Activated effector memory CD4-positive, alpha-beta T cell treated with Interleukin-2 at 50 U/mL for 16 hours (primary cell): ENCODE data around the gene SPACA4.

Source experiments
- DNase-seq: peaks from one replicate; pipeline ENCODE4 v3.0.0-alpha.2; 2020

The SPACA4 gene

DNA sequence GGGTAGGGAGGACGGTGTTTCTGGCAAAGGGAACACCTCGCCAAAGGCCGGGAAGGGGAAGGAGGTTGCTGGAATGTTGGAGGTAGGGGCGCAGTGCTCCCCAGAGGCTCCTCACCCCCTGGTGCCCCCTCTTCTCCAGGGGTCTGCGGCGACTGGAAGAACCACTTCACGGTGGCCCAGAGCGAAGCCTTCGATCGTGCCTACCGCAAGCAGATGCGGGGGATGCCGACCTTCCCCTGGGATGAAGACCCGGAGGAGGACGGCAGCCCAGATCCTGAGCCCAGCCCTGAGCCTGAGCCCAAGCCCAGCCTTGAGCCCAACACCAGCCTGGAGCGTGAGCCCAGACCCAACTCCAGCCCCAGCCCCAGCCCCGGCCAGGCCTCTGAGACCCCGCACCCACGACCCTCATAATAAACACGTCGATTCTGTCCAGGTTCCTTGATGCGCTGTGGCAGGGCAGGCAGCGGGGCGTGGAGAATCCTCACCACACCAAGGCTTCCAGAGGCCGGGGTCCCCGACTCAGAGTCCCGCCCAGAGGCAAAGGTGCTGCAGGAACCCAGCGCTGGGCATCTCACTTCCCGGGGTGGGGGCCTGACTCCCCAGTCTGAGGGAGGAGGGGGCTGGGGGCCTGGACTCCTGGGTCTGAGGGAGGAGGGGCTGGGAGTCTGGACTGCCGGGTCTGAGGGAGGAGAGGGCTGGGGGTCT lies 7.4 kb upstream of the SPACA4 start:
- DNase-seq, result no peak

DNA sequence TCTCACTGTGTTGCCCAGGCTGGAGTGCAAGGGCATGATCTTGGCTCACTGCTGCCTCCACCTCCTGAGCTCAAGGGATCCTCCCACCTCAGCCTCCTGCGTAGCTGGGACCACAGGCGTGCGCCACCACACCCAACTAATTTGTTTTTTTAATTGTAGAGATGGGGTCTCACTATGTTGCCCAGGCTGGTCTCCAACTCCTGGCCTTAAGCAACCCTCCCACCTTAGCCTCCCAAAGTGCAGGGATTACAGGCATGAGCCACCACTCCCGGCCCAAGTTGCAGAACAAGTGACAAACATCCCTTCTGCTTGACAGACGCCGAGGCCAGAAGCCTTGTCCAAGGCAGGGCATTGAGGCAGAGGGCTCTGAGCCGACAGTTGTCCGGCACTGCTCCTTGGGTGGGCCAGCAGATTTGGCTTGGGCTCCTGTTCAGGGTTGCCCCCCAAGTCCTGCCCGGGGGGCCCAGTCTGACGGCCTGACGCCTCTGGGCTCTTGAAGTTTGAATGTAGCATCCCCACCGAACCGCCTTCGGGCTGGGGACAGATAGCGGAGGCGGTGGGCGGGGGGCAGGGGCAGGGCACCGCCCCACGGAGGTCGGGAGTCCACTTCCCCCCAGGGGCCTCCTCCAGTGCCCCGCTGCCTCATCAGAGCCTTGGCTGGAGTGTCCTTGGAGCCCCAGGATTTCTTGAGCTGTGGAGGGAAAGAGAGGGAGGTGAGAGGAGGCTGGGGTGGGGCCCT lies 5.7 kb upstream of the SPACA4 start:
- no peak for DNase-seq

DNA sequence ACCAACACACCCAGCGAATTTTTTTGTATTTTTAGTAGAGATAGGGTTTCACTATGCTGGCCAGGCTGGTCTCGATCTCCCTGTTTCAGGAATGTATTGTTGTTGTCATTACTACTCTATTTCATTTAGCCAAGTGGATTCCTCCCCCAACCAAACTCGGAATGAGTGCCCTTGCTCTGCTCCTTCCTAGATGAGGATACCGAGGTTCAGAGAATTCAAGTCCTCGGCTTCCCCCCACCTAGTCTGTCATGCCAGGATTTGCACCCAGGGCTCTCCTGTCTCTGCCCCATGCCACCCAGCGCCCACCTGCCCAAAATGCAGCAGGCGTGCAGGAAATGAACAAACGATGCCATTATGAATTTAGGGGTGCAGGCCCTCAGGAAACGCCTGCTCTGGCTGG lies 3.5 kb upstream of the SPACA4 start:
- DNase-seq, result no peak

DNA sequence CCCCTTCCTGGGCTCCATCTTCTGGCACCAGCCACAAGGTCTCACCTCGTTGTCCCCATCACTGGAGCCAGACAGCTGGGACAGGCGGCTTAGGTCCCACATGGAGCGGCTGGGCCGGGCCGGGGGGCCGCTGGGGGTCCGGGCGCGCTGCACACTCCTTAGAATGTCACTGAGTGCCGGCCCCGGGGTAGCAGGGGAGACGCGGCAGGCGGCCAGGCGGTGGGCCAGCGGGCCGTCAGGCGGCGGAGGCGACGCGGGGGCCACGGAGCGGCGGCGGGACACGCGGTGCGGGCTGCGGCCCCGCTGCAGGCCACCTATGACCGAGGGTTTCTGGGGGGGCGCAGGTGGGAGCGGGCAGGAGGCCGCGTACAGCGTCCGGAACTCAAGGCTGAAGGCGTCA lies 3.1 kb upstream of the SPACA4 start:
- DNase-seq, result no peak

DNA sequence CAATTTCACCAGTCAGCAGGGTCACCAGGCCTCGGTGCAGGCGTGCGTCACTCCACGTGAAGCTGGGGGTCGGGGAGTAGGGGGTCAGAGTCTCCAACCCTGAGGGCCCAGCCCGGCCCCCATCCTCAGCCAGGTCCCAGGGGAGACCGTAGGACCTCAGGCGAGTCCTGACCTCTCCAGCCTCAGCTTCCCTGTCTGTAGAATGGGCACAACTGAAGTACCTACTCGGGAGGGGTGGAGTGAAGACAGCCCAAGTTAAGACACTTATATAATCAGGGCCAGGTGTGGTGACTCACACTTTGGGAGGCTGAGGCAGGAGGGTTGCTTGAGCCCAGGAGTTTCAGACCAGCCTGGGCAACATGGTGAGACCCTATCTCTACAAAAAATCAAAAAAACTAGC lies 2.7 kb upstream of the SPACA4 start:
- no peak for DNase-seq

DNA sequence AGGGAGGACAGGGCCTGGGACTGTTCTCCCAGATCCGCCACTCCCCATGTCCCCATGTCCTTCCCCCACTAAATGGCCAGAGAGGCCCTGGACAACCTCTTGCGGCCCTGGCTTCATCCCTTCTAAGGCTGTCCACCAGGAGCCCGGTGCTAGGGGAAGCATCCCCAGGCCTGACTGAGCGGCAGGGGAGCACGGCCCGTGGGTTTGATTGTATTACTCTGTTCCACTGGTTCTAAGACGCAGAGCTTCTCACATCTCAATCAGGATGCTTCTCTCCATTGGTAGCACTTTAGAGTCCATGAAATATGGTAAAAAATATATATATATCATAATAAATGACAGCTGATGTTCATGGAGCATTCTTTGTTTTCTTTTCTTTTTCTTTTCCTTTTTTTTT lies 815 bp downstream of the SPACA4 start:
- no peak for DNase-seq

DNA sequence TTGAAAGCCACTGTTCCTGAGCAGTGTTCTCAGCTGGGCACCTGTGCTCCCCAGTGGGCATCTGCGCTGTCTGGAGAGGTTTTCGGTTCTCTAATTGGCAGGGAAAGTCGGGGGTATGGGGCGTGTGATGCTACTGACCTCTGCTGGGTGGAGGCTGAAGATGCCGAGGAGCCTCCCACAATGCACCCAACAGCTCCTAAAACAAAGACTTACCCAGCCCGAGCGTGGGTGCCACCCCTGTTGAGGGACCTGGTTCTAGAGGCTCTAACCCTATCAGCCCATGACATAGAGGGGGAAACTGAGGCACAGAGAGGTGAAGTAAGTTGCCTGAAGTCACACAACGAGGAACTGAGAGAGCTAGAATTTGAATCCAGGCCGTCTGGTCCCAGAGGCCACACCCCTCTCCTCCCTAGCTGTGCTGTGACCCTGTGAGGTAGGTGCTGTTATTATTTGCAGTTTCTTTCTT lies 2.3 kb downstream of the SPACA4 start:
- DNase-seq, result peak; percentile 49

DNA sequence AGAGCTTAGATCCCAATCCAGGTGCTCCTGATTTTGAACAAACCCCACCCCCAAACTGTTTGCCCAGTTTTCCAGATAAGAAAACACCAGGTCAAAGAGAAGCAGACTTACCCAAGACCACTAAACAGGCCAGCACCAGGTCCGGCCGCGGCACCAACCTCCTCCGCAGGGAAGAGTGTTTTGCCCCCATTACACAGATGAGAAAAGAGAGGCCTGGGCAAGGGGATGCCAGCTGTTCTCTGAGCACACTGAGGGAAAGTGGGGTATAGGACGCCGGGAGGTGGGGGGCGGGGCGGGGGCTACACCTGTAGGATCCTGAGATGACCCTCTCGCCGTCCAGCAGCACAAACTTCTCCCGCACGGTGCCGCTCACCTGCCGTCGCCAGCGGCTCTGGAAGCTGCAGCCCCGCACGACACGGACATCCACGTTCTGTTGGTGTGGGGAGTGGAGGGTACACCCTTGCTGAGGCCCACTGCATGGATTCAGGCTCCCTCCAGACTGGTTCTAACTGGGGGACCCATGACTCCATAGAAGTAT lies 3.1 kb downstream of the SPACA4 start:
- DNase-seq, result no peak

- no peak for DNase-seq
These were observed 5.3 kb downstream of the SPACA4 start for GRCh38 chr19:48611872-48612271.

DNA sequence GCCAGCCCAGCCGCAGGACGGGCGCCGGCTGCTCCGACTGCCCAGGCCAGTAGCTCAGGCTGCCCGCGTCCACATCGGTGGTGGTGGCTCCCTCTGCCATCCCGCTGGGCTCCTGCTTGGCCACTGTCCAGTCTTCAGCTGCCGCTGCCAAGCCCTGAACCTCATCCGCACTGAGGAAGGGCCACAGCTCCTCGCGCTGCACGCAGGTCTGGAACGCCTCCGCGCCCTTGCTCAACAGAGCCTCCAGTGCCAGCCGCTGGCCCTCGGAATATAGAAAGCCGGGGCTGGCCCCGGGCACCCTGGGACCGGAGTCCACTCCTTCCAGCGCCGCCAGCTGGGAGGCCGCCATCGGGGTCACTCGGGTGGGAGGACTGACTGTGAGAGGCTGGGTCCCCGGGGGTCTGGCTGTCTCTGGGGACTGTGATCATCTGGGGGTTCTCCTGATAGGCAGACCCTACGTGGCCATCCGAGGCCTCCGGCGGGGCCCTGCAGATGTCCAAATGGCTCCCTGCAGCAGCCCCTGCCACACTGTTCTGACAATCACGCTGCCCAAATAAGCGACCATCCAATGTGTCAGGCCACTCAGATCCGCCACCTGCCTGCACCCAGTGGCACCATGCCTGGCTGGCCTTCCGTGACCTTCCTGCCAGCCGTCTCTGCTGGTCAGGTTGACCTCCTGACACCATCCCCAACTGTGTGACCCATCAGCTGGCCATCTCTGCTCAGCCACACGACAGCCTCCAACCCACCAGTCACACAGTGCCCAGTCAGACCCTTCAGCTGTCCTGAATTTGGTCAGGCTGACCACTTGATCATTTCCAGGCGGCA lies 6.7 kb downstream of the SPACA4 start:
- no peak for DNase-seq

DNA sequence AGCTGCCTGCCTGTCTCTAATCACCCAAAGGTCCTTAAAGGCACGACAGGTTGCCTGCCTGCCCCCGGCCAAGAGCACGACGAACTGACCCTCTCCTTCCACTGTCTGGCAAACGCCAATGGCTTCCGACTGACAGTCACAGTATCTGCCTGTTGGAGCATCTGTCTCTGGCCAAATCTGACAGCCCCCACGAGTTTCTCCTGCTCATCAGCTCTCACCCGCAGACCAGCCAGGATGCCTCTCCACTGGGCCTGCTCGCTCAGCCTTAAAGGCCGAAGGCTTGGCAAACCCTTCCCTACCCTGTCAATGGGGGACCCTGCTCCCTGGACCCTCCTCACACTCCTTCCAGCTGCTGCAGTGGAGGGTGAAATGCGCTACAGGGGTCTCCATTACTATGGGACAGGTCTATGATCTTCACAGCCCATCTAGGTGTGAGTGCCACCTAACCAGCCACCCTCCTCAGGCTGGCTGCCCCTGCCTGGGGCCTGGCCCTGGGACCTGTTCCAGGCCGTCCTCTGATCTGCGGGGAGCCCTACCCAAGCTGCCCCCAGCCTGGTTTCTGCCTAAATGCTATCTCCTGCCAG lies 7.4 kb downstream of the SPACA4 start:
- DNase-seq, result no peak

- no peak for DNase-seq
These were observed 8.1 kb downstream of the SPACA4 start, which contains the start of gene FAM83E for GRCh38 chr19:48614436-48615230. FAM83E (minus strand) TSS chr19:48615076; CDS start chr19:48613372, 1,704 bp downstream.

- DNase-seq, result no peak
These were observed 8.9 kb downstream of the SPACA4 start for GRCh38 chr19:48615231-48616040.

DNA sequence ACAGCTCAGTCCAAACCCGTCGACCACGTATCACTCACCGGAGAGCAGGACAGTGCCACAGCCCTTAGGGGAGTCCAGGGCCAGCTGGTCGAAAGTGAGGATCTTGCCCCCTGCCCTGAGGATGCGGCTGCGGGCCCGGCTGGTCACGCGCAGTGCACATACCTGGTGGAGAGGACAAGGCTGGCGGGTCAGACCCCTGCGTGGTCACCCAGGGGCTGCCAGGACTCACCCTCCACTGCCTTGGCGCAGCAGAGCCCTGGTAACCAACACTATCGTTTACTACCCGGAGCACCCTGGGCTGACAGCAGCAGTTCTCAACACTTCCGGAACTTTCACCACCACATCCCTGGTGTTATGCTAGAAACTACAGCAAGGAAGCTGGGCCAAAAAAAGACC lies 9.5 kb downstream of the SPACA4 start:
- DNase-seq, result no peak

DNA sequence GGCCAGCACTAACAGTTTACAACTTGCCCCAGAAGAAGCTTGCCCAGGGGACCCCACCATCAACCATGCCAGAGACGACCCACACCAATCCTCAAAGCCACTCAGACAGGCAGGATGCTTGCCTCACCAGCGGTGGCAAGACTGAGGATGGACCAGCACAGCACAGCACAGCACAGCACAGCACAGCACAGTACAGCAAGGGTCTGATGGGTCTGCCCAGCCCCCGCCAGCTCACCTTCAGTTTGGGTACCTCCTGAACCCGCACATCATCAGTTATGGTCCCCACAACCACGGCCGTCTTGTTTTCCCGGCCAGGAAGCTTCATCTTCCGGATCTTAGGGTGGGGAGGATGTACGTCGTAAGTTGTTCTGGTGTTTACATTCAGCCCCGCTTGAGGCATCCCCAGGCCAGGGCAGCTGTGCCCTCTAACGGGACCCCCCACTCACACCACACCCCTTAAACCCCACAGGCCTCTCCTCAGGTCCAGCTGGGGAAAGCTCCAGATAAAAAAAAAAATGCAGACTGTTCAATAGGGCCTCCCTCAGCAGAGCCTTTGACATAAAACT lies 10.0 kb downstream of the SPACA4 start:
- no peak for DNase-seq

DNA sequence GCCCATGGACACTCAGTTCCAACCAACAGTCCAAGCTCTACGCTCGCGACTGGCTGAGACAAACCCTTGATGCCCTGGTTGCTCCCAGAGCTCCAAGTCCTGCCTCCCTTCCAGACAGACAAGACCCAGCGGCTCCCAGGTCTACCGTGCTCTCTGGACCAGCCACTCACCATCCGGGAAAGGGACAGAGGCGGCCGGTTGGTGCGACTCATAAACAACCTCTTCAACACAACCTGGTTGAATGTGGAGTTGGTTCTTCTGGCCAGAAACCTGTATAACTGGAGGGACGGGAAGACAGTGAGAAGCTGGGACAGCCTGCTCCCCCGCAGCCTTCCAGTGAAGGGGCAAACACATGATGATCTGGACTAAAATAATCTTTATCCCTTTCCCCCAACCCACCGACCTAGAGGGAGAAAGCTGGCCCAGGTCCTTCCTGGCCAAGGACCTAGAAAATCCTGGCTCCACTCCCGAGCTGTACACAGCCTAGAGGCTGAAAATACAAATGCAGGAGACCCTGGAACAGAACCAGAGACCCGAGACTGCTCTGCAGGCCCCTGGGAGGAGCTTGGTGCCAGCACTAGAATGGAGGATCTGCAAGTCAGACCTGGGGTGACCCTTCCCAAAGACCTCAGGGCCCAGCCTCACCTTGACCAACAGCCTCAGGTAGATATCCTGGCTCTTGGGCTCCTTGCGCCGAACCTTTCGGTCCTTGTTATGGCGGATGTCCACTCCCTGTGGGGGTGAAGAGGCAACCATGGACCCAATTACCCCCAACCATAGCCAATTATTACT lies 10.8 kb downstream of the SPACA4 start:
- DNase-seq, result no peak

DNA sequence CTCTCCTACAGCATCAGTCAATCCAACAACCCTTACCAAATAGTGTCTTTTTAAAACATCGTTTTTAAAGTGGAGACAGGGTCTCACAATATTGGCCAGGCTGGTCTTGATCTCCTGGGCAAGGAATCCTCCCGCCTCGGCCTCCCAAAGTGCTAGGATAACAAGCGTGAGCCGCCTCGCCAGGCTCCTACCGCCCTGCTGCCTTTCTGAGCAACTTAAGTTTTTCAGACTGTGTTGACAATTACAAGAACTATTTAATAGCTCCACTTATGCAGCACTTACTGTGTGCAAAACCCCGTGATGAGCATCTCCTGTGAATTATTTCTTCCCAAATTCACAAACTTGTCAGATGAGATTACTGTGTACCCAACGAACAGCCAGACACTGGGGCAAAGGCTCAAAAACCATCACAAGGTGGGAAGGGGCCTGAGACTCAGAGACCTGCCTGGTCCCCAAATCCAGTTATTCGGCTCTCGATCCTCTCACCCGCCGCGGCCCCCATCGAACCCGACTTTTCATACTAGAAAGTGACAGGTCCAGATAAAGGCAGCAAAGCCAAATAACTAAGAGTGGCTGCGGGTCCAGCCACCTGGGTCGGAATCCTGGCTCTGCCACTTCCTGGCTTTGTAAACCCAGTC lies 11.9 kb downstream of the SPACA4 start:
- DNase-seq, result no peak

- DNase-seq, result peak; percentile 94
These were observed 12.6 kb downstream of the SPACA4 start, which contains the start of the genes RPL18 and SPHK2 for GRCh38 chr19:48618916-48619691. RPL18 (minus strand) TSS chr19:48619178; CDS start chr19:48619143, 35 bp downstream. SPHK2 (plus strand) TSS chr19:48619506; CDS start chr19:48620515, 1,009 bp downstream.
